ENCODE measurements around the gene SAYSD1.

SAYSD1 gene

GRCh38 chr6:39095578-39095977 lies 19.4 kb downstream of the SAYSD1 start:
- Histone ChIP-seq H3K9me2 (replicated peaks; ENCODE audit: insufficient read depth, low read length) (no peaks in the 10 kb centered on the region), H3K27ac (ENCODE audit: low read depth, low read length) (no peak overlapping the region), H3K4me2 (ENCODE audit: low read depth, low read length, poor library complexity, severe bottlenecking) (no peak overlapping the region), H3K9me3 (ENCODE audit: insufficient read depth, low read length) (no peaks in the 10 kb centered on the region), H3F3A (ENCODE audit: insufficient read depth) (no peaks in the 10 kb centered on the region), H2AFZ (ENCODE audit: low read depth, low read length, severe bottlenecking) (no peak overlapping the region), H3K9ac (ENCODE audit: low read length) (no peak overlapping the region), H3K36me3 (ENCODE audit: low read length) (no peaks in the 10 kb centered on the region), H3K4me3 (ENCODE audit: insufficient read depth, low read length, poor library complexity, severe bottlenecking) (no peak overlapping the region), H4K20me1 (ENCODE audit: low read depth, low read length) (peaks cover 4% of the 10 kb centered on the region; the same call in 1 of the 2 replicates), H3K79me2 (ENCODE audit: insufficient read depth, low read length) (no peaks in the 10 kb centered on the region), H3K27me3 (ENCODE audit: low read length) (no peaks in the 10 kb centered on the region)
- TF ChIP-seq CTCF (IDR thresholded peaks at IDR 0.05; ENCODE audit: insufficient read depth, low read length, poor library complexity, severe bottlenecking) (no peak), EZH2phosphoT487 (conservative IDR thresholded peaks at IDR 0.05; ENCODE audit: low read length) (no peak)

GRCh38 chr6:39093149-39093708 lies 21.8 kb downstream of the SAYSD1 start:
- Histone ChIP-seq H3F3A (ENCODE audit: insufficient read depth) (no peaks in the 10 kb centered on the region), H3K79me2 (ENCODE audit: insufficient read depth, low read length) (no peaks in the 10 kb centered on the region), H3K27ac (ENCODE audit: low read depth, low read length) (no peak overlapping the region), H4K20me1 (ENCODE audit: low read depth, low read length) (no peaks in the 10 kb centered on the region), H3K9me2 (replicated peaks; ENCODE audit: insufficient read depth, low read length) (no peaks in the 10 kb centered on the region), H3K36me3 (ENCODE audit: low read length) (no peaks in the 10 kb centered on the region), H3K4me2 (ENCODE audit: low read depth, low read length, poor library complexity, severe bottlenecking) (no peak overlapping the region), H3K9me3 (ENCODE audit: insufficient read depth, low read length) (no peaks in the 10 kb centered on the region), H3K27me3 (ENCODE audit: low read length) (no peaks in the 10 kb centered on the region), H3K4me3 (ENCODE audit: insufficient read depth, low read length, poor library complexity, severe bottlenecking) (no peak overlapping the region), H3K9ac (ENCODE audit: low read length) (no peak overlapping the region), H2AFZ (ENCODE audit: low read depth, low read length, severe bottlenecking) (no peak overlapping the region)
- TF ChIP-seq CTCF (IDR thresholded peaks at IDR 0.05; ENCODE audit: insufficient read depth, low read length, poor library complexity, severe bottlenecking): no peak
- TF ChIP-seq EZH2phosphoT487 (conservative IDR thresholded peaks at IDR 0.05; ENCODE audit: low read length): no peak

- Histone ChIP-seq H3K27ac (ENCODE audit: low read depth, low read length) (no peak overlapping the region), H3K9me3 (ENCODE audit: insufficient read depth, low read length) (no peaks in the 10 kb centered on the region), H3K36me3 (ENCODE audit: low read length) (no peaks in the 10 kb centered on the region), H3K79me2 (ENCODE audit: insufficient read depth, low read length) (no peaks in the 10 kb centered on the region), H3K9me2 (replicated peaks; ENCODE audit: insufficient read depth, low read length) (no peaks in the 10 kb centered on the region), H2AFZ (ENCODE audit: low read depth, low read length, severe bottlenecking) (no peak overlapping the region), H3K4me2 (ENCODE audit: low read depth, low read length, poor library complexity, severe bottlenecking) (no peak overlapping the region), H3F3A (ENCODE audit: insufficient read depth) (no peaks in the 10 kb centered on the region), H3K27me3 (ENCODE audit: low read length) (no peaks in the 10 kb centered on the region), H3K9ac (ENCODE audit: low read length) (no peak overlapping the region), H3K4me3 (ENCODE audit: insufficient read depth, low read length, poor library complexity, severe bottlenecking) (no peak overlapping the region), H4K20me1 (ENCODE audit: low read depth, low read length) (no peaks in the 10 kb centered on the region)
- no peak for TF ChIP-seq EZH2phosphoT487 (conservative IDR thresholded peaks at IDR 0.05; ENCODE audit: low read length)
- TF ChIP-seq CTCF (IDR thresholded peaks at IDR 0.05; ENCODE audit: insufficient read depth, low read length, poor library complexity, severe bottlenecking): no peak
These were observed 22.9 kb downstream of the SAYSD1 start for GRCh38 chr6:39092124-39092523.
